Endothelial cell (in vitro differentiated cells): ENCODE measurements around the gene ATP7A. TPM values are rescaled to one million over a fixed set of nuclear protein-coding genes. Genes with fewer than 3 reads are reported as not detected.

ENCODE experiments used
- DNase-seq: peaks from one replicate; pipeline ENCODE4 v3.0.0; 2021; ENCODE audit warnings: low spot score
- H3K27ac Mint-ChIP-seq: one replicate; pipeline ENCODE4 v1.8.0; 2021; ENCODE audit warnings: mixed read lengths, inconsistent platforms; ENCODE audit not compliant: unreplicated experiment
- H3K27me3 Mint-ChIP-seq: one replicate; pipeline ENCODE4 v1.8.0; 2021; ENCODE audit warnings: mild to moderate bottlenecking, moderate library complexity, mixed read lengths, inconsistent platforms; ENCODE audit not compliant: unreplicated experiment
- H3K36me3 Mint-ChIP-seq: one replicate; pipeline ENCODE4 v1.8.0; 2021; ENCODE audit warnings: mild to moderate bottlenecking, low read depth, mixed read lengths, inconsistent platforms; ENCODE audit not compliant: unreplicated experiment
- H3K4me1 Mint-ChIP-seq: one replicate; pipeline ENCODE4 v1.8.0; 2021; ENCODE audit warnings: mild to moderate bottlenecking, mixed read lengths, inconsistent platforms; ENCODE audit not compliant: unreplicated experiment
- H3K4me3 Mint-ChIP-seq: one replicate; pipeline ENCODE4 v1.8.0; 2021; ENCODE audit warnings: mild to moderate bottlenecking, mixed read lengths, inconsistent platforms; ENCODE audit not compliant: unreplicated experiment
- H3K9me3 Mint-ChIP-seq: one replicate; pipeline ENCODE4 v1.8.0; 2021; ENCODE audit warnings: mixed read lengths, inconsistent platforms; ENCODE audit not compliant: unreplicated experiment
- CTCF ChIP-seq: fragments of 200-600 bp; sonication (generic); IDR thresholded peaks from one replicate; pipeline ENCODE4 v1.5.0; 2021; ENCODE audit warnings: antibody characterized with exemption; ENCODE audit not compliant: unreplicated experiment
- total RNA-seq: library from RNA; stranded (reverse); fragmentation: NEBNext Ultra II Directional; extraction: Animal tissue kit (Norgen Biotek cat#: 25700); gene quantifications from one replicate; pipeline ENCODE4 v1.2.1, GENCODE V29; 2021; ENCODE audit not compliant: unreplicated experiment

ATP7A gene
- total RNA-seq, 1 donor from 2014 or later: 6.7 TPM

GRCh38 chrX:78024349-78025059, 114.0 kb downstream of the ATP7A start:
- DNase-seq: peak; percentile 2
- H3K27ac Mint-ChIP-seq: no peak overlapping the region
- no peaks in the 10 kb centered on the region for H3K4me1 Mint-ChIP-seq
- H3K4me3 Mint-ChIP-seq: no peak overlapping the region
- no peaks in the 10 kb centered on the region for H3K36me3 Mint-ChIP-seq
- no peaks in the 10 kb centered on the region for H3K27me3 Mint-ChIP-seq
- H3K9me3 Mint-ChIP-seq: no peaks in the 10 kb centered on the region
- TF ChIP-seq CTCF: peak; percentile 50

- Mint-ChIP-seq H3K9me3 (no peaks in the 10 kb centered on the region), H3K4me1 (no peaks in the 10 kb centered on the region), H3K27me3 (no peaks in the 10 kb centered on the region), H3K27ac (no peak overlapping the region), H3K36me3 (no peaks in the 10 kb centered on the region), H3K4me3 (no peak overlapping the region)
- no peak for DNase-seq
- TF ChIP-seq CTCF: no peak
Observed at GRCh38 chrX:78027798-78028197, 117.3 kb downstream of the ATP7A start.

GRCh38 chrX:78029663-78030062, 119.2 kb downstream of the ATP7A start:
- no peak for TF ChIP-seq CTCF
- Mint-ChIP-seq H3K27me3 (no peaks in the 10 kb centered on the region), H3K36me3 (no peaks in the 10 kb centered on the region), H3K4me3 (no peak overlapping the region), H3K4me1 (no peaks in the 10 kb centered on the region), H3K9me3 (no peaks in the 10 kb centered on the region), H3K27ac (no peak overlapping the region)
- peak; percentile 5 for DNase-seq

GRCh38 chrX:78035061-78035460, 124.6 kb downstream of the ATP7A start:
- Mint-ChIP-seq H3K36me3 (peaks cover 4% of the 10 kb centered on the region), H3K27ac (no peak overlapping the region), H3K9me3 (no peaks in the 10 kb centered on the region), H3K27me3 (no peaks in the 10 kb centered on the region), H3K4me3 (no peak overlapping the region), H3K4me1 (no peaks in the 10 kb centered on the region)
- DNase-seq: no peak
- no peak for TF ChIP-seq CTCF

GRCh38 chrX:78037881-78038280, 127.4 kb downstream of the ATP7A start:
- no peaks in the 10 kb centered on the region for H3K9me3 Mint-ChIP-seq
- TF ChIP-seq CTCF: no peak

More at GRCh38 chrX:78037881-78038280, 127.4 kb downstream of the ATP7A start:
- peaks cover 4% of the 10 kb centered on the region for H3K36me3 Mint-ChIP-seq
- H3K27ac Mint-ChIP-seq: no peak overlapping the region
- no peak for DNase-seq
- no peaks in the 10 kb centered on the region for H3K4me1 Mint-ChIP-seq
- no peaks in the 10 kb centered on the region for H3K27me3 Mint-ChIP-seq
- H3K4me3 Mint-ChIP-seq: no peak overlapping the region
